T-cell (primary cell): ENCODE data around the gene CDK17. TPM values are rescaled to one million over a fixed set of nuclear protein-coding genes. Genes with fewer than 3 reads are reported as not detected.

Experiments
- ATAC-seq, 4 experiments: fragments of 200-7000 bp in 3 of 4; fragments of 150-1000 bp in 1 of 4; cut with Tn5 transposase; replicated peaks in 1 of 4; 1 replicate in 3 of 4; 2 replicates in 1 of 4; pipeline ENCODE4 v1.10.0; 2021; ENCODE audit warnings: moderate library complexity in 3 of 4, mild to moderate bottlenecking in 2 of 4, moderate number of reproducible peaks in 1 of 4
- CTCF ChIA-PET, 2 donors: fragments of 300-600 bp; sonication (Branson Sonifier 250); formaldehyde crosslinking; loops; one replicate each; lab custom pipeline; 2022; ENCODE audit warnings: antibody characterized with exemption in 2 of 2; lab: Charles Lee
- POLR2A ChIA-PET, 2 donors: fragments of 300-600 bp; sonication (Branson Sonifier 250); formaldehyde crosslinking; loops; one replicate each; lab custom pipeline; 2022; ENCODE audit warnings: antibody characterized with exemption in 2 of 2; lab: Charles Lee
- DNase-seq, 35 experiments: peaks; one replicate each; pipeline versions ENCODE4 v3.0.0 to v3.0.0-alpha.2; 2013 to 2023
- H3K27ac ChIP-seq: one replicate; pipeline ENCODE4 v1.5.1; 2013; ENCODE audit warnings: low read length
- H3K27me3 ChIP-seq, 2 experiments: replicated peaks in 1 of 2; 1 replicate in 1 of 2; 2 replicates in 1 of 2; pipeline versions ENCODE4 v1.6.1 to v1.7.0; 2013; ENCODE audit warnings: low read length in 1 of 2, mixed read lengths in 1 of 2; ENCODE audit not compliant: control insufficient read depth in 2 of 2, insufficient read depth in 2 of 2; ENCODE audit errors: extremely low read depth in 1 of 2
- H3K36me3 ChIP-seq, 2 donors: 1 replicate in 1 of 2; 2 replicates in 1 of 2; pipeline versions ENCODE4 v1.6.1 to v1.7.0; 2013; ENCODE audit warnings: low read length in 1 of 2; ENCODE audit not compliant: control insufficient read depth in 2 of 2, insufficient read depth in 1 of 2; ENCODE audit errors: extremely low read depth in 1 of 2
- H3K4me1 ChIP-seq, 2 experiments: 1 replicate in 1 of 2; 2 replicates in 1 of 2; pipeline versions ENCODE4 v1.6.1 to v1.7.0; 2013; ENCODE audit warnings: low read length in 2 of 2, mixed read lengths in 1 of 2; ENCODE audit not compliant: insufficient read depth in 2 of 2, control insufficient read depth in 1 of 2; ENCODE audit errors: extremely low read depth in 1 of 2
- H3K4me3 ChIP-seq, 2 donors: 1 replicate in 1 of 2; 2 replicates in 1 of 2; pipeline versions ENCODE4 v1.5.1 to v1.7.0; 2013; ENCODE audit warnings: mild to moderate bottlenecking in 2 of 2, low read length in 1 of 2, moderate library complexity in 1 of 2; ENCODE audit not compliant: control insufficient read depth in 1 of 2; ENCODE audit errors: extremely low read depth in 1 of 2
- H3K9me3 ChIP-seq: 2 replicates; pipeline ENCODE4 v1.7.0; 2013
- H3K27ac Mint-ChIP-seq, 2 donors: one replicate each; pipeline ENCODE4 v1.8.0; 2020 to 2021; ENCODE audit warnings: mild to moderate bottlenecking in 2 of 2, mixed read lengths in 2 of 2
- H3K27me3 Mint-ChIP-seq, 2 donors: one replicate each; pipeline ENCODE4 v1.8.0; 2021 to 2022; ENCODE audit warnings: mixed read lengths in 2 of 2
- H3K36me3 Mint-ChIP-seq: one replicate; pipeline ENCODE4 v1.8.0; 2021; ENCODE audit warnings: mixed read lengths
- H3K4me1 Mint-ChIP-seq, 3 donors: one replicate each; pipeline ENCODE4 v1.8.0; 2020 to 2022; ENCODE audit warnings: mixed read lengths in 3 of 3, mild to moderate bottlenecking in 1 of 3
- H3K4me3 Mint-ChIP-seq, 3 donors: one replicate each; pipeline ENCODE4 v1.8.0; 2020 to 2022; ENCODE audit warnings: mild to moderate bottlenecking in 3 of 3, mixed read lengths in 3 of 3, moderate library complexity in 3 of 3
- H3K9me3 Mint-ChIP-seq, 3 donors: one replicate each; pipeline ENCODE4 v1.8.0; 2020 to 2022; ENCODE audit warnings: mixed read lengths in 3 of 3
- WGBS: methylation state at CpG from one replicate; pipeline ENCODE4 v1.1.5; 2013; ENCODE audit warnings: missing lambda C conversion rate; ENCODE audit not compliant: insufficient coverage; 5-methylcytosine and 5-hydroxymethylcytosine counted together
- total RNA-seq, 35 experiments: library from RNA in 6 of 35; stranded (reverse) in 6 of 35; fragments of 120-200 nt in 1 of 35; gene quantifications; one replicate each; pipeline versions ENCODE4 v1.2.1 to v1.2.4 and lab custom pipeline; 2013 to 2026

Gene CDK17
- total RNA-seq, 5 donors from 2014 or later (not counting 1 experiment from before 2014, with no cell fraction given), result 56.4 to 114 (median 72.2) TPM

DNA sequence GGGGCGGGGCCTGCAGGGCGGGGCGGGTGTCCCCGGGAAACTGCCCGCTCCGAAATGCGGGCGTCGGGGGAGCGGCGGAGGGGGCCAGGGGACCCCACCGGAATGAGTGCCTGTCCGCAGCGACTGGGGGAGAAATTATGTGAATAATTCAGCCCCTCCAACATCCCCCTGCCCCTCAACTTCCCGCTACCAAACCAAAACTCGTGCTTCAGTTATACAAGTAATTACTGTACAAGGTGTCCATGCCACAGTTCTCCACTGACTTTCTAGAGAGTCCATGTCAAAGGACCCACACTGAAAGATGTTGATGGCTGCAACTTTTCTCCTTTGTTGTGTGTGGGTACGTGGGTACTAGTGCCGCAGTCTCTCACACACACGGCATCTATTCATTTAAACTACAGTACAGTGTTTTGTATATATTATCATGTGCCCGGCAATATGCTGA, 414 bp upstream of the CDK17 start:
- Histone ChIP-seq H3K36me3 (no peaks in the 10 kb centered on the region), H3K9me3 (no peaks in the 10 kb centered on the region), H3K27ac (peak overlapping the region; percentile 94), H3K27me3 (no peaks in the 10 kb centered on the region), H3K4me3 (peak overlapping the region; percentile 74 to 96), H3K4me1 (peaks cover 14 to 28% of the 10 kb centered on the region in 2 experiments)
- DNase-seq (peak in 1 of 35 experiments; percentile 67), ATAC-seq (peak; percentile 7 to 23 (median 10))
- H3K27me3 Mint-ChIP-seq, result no peaks in the 10 kb centered on the region
- H3K36me3 Mint-ChIP-seq, result no peaks in the 10 kb centered on the region
- H3K4me1 Mint-ChIP-seq, result peaks cover 39 to 44% (median 44%) of the 10 kb centered on the region in 3 donors
- no CpG with 5 or more reads among the region's 20 CpGs for WGBS
- CTCF ChIA-PET, result interaction anchor here (0.6 to 4.2 kb wide), 28 partner anchors 10 to 365 kb away, joined by 3 to 49 read pairs (median 4); partner anchors contain the start of gene CFAP54 (in 2 of the 2)
- peak overlapping the region; percentile 89 to 98 (median 95) for H3K4me3 Mint-ChIP-seq
- peak overlapping the region; percentile 90 to 93 for H3K27ac Mint-ChIP-seq
- no peaks in the 10 kb centered on the region for H3K9me3 Mint-ChIP-seq
- POLR2A ChIA-PET, result interaction anchor here (0.5 to 4.4 kb wide), 24 partner anchors 9 to 365 kb away, joined by 3 to 53 read pairs (median 4); partner anchors contain the start of genes CFAP54 (in 2 of the 2) and LTA4H (in 1 of the 2)

DNA sequence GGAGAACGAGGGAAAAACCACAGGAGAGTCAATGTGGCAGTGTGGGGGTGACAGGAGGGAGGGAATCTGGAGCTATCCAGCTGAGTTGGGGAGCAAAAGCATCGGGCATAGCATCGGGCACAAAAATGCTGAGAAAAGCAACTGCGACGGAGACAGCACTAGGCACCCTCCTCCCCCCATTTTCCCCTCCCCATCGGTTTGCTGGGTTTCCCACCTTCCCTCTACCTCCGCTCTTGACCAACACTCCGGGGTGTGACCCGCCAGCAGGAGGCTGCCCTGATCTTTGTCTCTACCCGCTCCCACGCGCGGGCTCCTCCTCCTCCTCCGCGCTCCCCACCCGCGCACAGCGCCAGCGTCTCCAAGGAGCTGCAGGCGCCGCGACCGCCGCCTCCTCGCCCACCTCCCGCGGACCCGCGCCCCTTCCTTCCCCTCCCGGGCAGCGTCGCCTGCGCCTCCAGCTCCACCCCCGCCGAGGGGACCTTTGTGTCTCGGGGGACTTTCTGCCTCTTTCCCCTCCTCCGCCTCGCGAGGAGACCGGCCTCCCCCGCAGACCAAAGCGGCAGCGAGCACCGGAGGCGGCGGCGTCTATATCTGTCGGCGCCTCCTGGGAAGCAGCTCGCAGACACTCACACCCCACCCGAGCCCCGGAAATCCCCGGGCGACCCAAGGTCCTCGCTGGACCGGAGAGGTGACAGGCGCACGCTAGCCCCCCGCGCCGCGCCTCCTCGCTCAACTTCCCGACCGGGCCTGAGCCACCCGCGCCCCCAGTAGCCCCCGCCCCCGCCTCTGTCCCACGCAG, 920 bp downstream of the CDK17 start:
- H3K27ac ChIP-seq, result peak overlapping the region; percentile 86
- ATAC-seq, result peak; percentile 31 to 51 (median 46)
- under 1% methylated on average over 60 of the region's 70 CpGs for WGBS
- no peaks in the 10 kb centered on the region for H3K27me3 Mint-ChIP-seq
- H3K36me3 ChIP-seq, result no peaks in the 10 kb centered on the region
- H3K9me3 ChIP-seq, result no peaks in the 10 kb centered on the region
- peaks cover 3% of the 10 kb centered on the region for H3K36me3 Mint-ChIP-seq
- H3K4me1 Mint-ChIP-seq, result peaks cover 49 to 52% (median 52%) of the 10 kb centered on the region in 3 donors
- H3K9me3 Mint-ChIP-seq, result no peaks in the 10 kb centered on the region
- no peaks in the 10 kb centered on the region for H3K27me3 ChIP-seq
- H3K4me3 Mint-ChIP-seq, result peak overlapping the region; percentile 89 to 98 (median 95)
- DNase-seq, result peak; percentile 43 to 85 (median 70)
- ChIA-PET POLR2A (interaction anchor here (0.6 to 4.4 kb wide), 32 partner anchors 11 to 363 kb away, joined by 3 to 53 read pairs (median 4); partner anchors contain the start of genes CFAP54 (in 1 of the 2) and LTA4H (in 1 of the 2)), CTCF (interaction anchor here (0.5 to 4.2 kb wide), 36 partner anchors 8 to 364 kb away, joined by 3 to 49 read pairs (median 5); partner anchors contain the start of genes CFAP54 (in 2 of the 2) and LTA4H (in 1 of the 2))
- peak overlapping the region; percentile 92 to 96 for H3K27ac Mint-ChIP-seq
- peaks cover 23 to 32% of the 10 kb centered on the region in 2 experiments for H3K4me1 ChIP-seq
- H3K4me3 ChIP-seq, result peak overlapping the region; percentile 74 to 93

DNA sequence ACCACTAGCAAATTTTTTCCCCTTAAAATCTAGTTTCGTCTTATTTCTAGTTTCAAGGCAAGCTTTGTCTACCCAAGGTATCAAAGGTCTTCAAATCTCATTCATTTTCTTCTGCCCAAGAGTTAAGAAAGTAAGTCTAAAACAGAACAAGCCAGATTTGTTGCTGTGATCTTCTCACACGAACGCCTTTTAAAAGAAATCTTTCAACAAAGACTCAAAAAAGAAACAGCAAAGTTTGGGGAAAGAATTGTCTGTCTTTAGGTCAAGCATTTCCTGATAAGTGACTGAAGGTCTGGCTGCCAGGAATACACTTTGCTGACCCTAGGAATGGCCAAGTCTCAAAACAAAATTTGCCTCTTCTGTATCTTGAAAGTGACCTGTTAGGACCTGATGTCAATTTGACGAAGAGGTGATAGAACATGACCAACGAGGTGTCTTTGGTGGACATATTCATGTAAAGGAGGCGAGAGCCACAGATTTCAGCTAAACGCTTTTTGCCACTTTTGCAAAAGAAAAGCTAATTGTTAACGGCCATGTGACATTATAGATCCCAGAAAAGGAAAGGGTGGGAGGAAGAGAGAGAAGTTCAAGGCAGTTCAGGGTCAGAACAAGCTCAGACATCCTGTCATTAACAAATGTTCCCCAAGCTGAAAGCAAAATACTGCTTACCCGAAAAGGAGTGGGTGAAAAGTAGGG, 1.7 kb downstream of the CDK17 start:
- Mint-ChIP-seq H3K36me3 (peaks cover 3% of the 10 kb centered on the region), H3K4me1 (peaks cover 51 to 52% (median 51%) of the 10 kb centered on the region in 3 donors), H3K27me3 (no peaks in the 10 kb centered on the region), H3K27ac (peak overlapping the region; percentile 92 to 96), H3K9me3 (no peaks in the 10 kb centered on the region), H3K4me3 (peak overlapping the region; percentile 89 to 98 (median 95))
- H3K4me1 ChIP-seq, result peaks cover 23 to 32% of the 10 kb centered on the region in 2 experiments
- H3K27me3 ChIP-seq, result no peaks in the 10 kb centered on the region
- H3K36me3 ChIP-seq, result no peaks in the 10 kb centered on the region
- ATAC-seq (no peak), DNase-seq (peak in 2 of 35 experiments; percentile 9 to 20)
- H3K9me3 ChIP-seq, result no peaks in the 10 kb centered on the region
- peak overlapping the region; percentile 86 for H3K27ac ChIP-seq
- 4% methylated on average over 4 of the region's 9 CpGs for WGBS
- peak overlapping the region; percentile 74 to 93 for H3K4me3 ChIP-seq
- CTCF ChIA-PET, result interaction anchor here (0.6 to 4.2 kb wide), 21 partner anchors 8 to 152 kb away, joined by 3 to 42 read pairs (median 5); partner anchors contain the start of gene CFAP54 (in 1 of the 2)
- POLR2A ChIA-PET, result interaction anchor here (0.6 to 4.4 kb wide), 24 partner anchors 10 to 332 kb away, joined by 3 to 53 read pairs (median 4); partner anchors contain the start of gene CFAP54 (in 1 of the 2)

DNA sequence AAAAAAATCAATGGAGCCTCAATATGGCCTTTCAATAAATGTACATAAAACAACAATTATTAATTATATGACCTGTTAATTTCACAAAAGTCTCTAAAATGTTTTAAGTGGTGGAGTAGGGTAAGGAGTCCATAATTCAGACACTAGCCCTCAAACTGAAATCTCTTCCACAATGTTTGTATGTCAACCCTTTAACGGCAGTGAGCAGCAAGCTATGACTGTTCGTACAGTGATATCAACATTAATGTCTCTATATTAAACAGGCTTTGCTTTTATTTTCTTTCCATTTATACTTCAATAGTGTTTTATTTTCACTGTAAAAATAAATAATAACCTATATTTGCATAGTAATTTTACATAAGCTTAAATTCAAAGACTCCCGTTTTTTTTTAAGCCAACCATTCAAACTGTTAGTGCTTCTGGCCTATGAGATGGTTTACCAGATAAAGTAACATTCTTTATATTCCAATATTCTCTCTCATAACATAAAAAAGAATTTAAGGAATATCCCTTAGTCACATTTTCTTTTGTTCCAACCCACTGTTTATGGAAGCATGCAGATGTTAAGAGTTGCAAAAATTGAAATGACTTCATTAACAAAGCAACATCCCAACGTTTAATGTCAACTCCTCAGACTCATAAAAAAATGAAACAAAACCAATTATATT, 2.3 kb downstream of the CDK17 start:
- ATAC-seq (no peak), DNase-seq (no peak)
- peaks cover 3% of the 10 kb centered on the region for H3K36me3 Mint-ChIP-seq
- H3K4me3 ChIP-seq, result peak overlapping the region in 1 of 2 donors; percentile 74
- H3K27me3 Mint-ChIP-seq, result no peaks in the 10 kb centered on the region
- H3K4me1 ChIP-seq, result peaks cover 30 to 32% of the 10 kb centered on the region in 2 experiments
- ChIA-PET CTCF (interaction anchor here (0.6 to 4.0 kb wide), 9 partner anchors 9 to 113 kb away, joined by 3 to 26 read pairs (median 5); partner anchors contain the start of gene CFAP54 (in 1 of the 2)), POLR2A (interaction anchor here (0.6 to 4.4 kb wide), 16 partner anchors 10 to 182 kb away, joined by 3 to 53 read pairs (median 4); no protein-coding TSS in a partner anchor)
- no peaks in the 10 kb centered on the region for H3K36me3 ChIP-seq
- H3K9me3 Mint-ChIP-seq, result no peaks in the 10 kb centered on the region
- peak overlapping the region; percentile 86 for H3K27ac ChIP-seq
- peak overlapping the region; percentile 92 to 96 for H3K27ac Mint-ChIP-seq
- H3K4me3 Mint-ChIP-seq, result peak overlapping the region; percentile 89 to 98 (median 95)
- peaks cover 54 to 56% (median 54%) of the 10 kb centered on the region in 3 donors for H3K4me1 Mint-ChIP-seq
- 0% methylated on average over 1 of the region's 4 CpGs for WGBS
- no peaks in the 10 kb centered on the region for H3K9me3 ChIP-seq
- H3K27me3 ChIP-seq, result no peaks in the 10 kb centered on the region

DNA sequence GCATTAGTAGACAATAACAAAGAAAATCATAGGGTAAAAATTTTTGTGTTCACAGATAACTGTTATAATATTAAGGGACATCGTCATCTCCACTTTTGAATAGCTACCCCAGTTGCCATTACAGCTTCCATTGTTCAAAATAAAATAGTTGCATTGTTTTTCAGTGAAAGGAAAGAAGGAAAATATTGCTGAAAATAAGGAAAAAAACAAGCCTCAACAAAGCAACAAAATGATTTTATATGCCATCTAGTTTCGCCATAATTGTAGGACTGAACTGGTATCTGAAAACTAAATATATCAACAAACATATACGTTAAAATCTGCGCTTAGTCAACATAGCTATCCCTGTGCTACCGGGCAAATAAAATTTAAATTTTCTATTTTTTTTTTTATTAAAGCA, 3.3 kb downstream of the CDK17 start:
- Histone ChIP-seq H3K9me3 (no peaks in the 10 kb centered on the region), H3K27ac (no peak overlapping the region), H3K27me3 (no peaks in the 10 kb centered on the region), H3K36me3 (no peaks in the 10 kb centered on the region), H3K4me1 (peaks cover 22 to 36% of the 10 kb centered on the region in 2 experiments), H3K4me3 (no peak overlapping the region)
- Mint-ChIP-seq H3K27ac (peak overlapping the region; percentile 65 to 75), H3K4me3 (peak overlapping the region; percentile 54 to 89 (median 62)), H3K9me3 (no peaks in the 10 kb centered on the region), H3K36me3 (peaks cover 3% of the 10 kb centered on the region), H3K27me3 (no peaks in the 10 kb centered on the region), H3K4me1 (peaks cover 60 to 62% (median 61%) of the 10 kb centered on the region in 3 donors)
- ATAC-seq (no peak), DNase-seq (no peak)
- POLR2A ChIA-PET, result interaction anchor here (0.5 to 2.9 kb wide), 9 partner anchors 9 to 1930 kb away, joined by 3 to 12 read pairs (median 4); no protein-coding TSS in a partner anchor
- no CpG with 5 or more reads among the region's 5 CpGs for WGBS
- CTCF ChIA-PET, result interaction anchor here in 1 of 2 donors (2.3 to 2.5 kb wide), 2 partner anchors 8 to 49 kb away, joined by 10 to 11 read pairs; no protein-coding TSS in a partner anchor
